ENCODE results near the gene CTSH.

DNA sequence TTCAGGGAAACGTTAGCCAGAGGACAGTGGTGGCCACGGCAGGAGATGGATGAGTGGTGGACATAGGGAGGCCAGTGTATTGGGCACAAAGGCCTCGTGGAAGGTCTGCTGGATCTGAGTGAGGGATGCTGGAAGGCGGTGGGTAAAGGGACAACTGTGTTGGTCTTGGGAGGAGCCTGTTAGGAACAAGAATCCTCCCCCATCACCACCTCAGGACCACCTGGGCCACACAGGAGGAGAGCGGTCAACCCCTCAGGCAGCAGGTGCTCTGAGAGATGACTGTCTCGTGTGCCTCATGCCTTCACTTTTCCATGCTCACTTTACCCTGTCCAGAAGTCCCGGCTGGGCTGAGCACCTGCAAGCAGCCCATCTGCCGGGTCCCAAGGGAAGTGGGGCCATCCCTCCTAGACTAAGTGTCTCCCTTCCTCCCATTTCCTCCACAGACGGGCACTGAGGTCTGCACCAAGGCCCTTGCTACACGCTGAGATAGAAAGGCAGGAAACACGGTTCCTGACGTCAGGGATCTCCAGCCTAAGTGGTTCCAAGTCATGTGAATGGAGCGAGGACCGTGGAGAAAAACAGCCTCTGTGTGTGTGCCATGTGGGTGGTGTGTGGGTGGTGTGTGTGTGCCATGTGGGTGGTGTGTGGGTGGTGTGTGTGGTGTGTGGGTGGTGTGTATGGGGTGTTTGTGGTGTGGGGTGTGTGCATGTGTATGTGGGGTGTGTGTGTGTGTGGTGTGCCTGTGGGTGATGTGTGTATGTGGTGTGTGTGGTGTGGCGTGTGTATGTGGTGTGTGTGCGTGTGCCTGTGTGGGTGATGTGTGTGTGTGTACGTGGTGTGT, 47.8 kb upstream of the CTSH start:
- TF ChIP-seq EZH2 (IDR thresholded peaks at IDR 0.05) (no peak), POLR2AphosphoS5 (IDR thresholded peaks at IDR 0.05; ENCODE audit: borderline replicate concordance, low read depth, low read length) (no peak)

Data from SK-N-MC (cell line).